ENCODE data around the gene RNF220. TPM values are rescaled to one million over a fixed set of nuclear protein-coding genes. Genes with fewer than 3 reads are reported as not detected.

RNF220 gene
- total RNA-seq, 2 donors from 2014 or later: 84.8 to 95.2 TPM

- H3K36me3 Mint-ChIP-seq (ENCODE audit: low read depth): peaks cover 9% of the 10 kb centered on the region
- peaks cover 21% of the 10 kb centered on the region for H3K4me1 Mint-ChIP-seq
- no peak overlapping the region for H3K4me3 Mint-ChIP-seq
- no peak overlapping the region for H3K27ac Mint-ChIP-seq
- peaks cover 86% of the 10 kb centered on the region for H3K27me3 Mint-ChIP-seq
- DNase-seq (no peak), ATAC-seq (no peak)
- H3K9me3 ChIP-seq (ENCODE audit: control insufficient read depth, low read length, poor library complexity, severe bottlenecking): no peaks in the 10 kb centered on the region
These were observed 110.4 kb downstream of the RNF220 start for GRCh38 chr1:44515416-44515815.

- H3K4me3 Mint-ChIP-seq: no peak overlapping the region
- H3K4me1 Mint-ChIP-seq: peaks cover 6% of the 10 kb centered on the region
- no peaks in the 10 kb centered on the region for H3K9me3 ChIP-seq (ENCODE audit: control insufficient read depth, low read length, poor library complexity, severe bottlenecking)
- ATAC-seq: no peak
- H3K27me3 Mint-ChIP-seq: peaks cover 62% of the 10 kb centered on the region
- no peak overlapping the region for H3K27ac Mint-ChIP-seq
- H3K36me3 Mint-ChIP-seq (ENCODE audit: low read depth): peaks cover 7% of the 10 kb centered on the region
- no peak for DNase-seq
These were observed 114.1 kb downstream of the RNF220 start for GRCh38 chr1:44519035-44519676.

- ATAC-seq (no peak), DNase-seq (no peak)
- Mint-ChIP-seq H3K27ac (no peak overlapping the region), H3K4me1 (peaks cover 6% of the 10 kb centered on the region), H3K27me3 (peaks cover 39% of the 10 kb centered on the region), H3K36me3 (ENCODE audit: low read depth) (peaks cover 7% of the 10 kb centered on the region), H3K4me3 (no peak overlapping the region)
- H3K9me3 ChIP-seq (ENCODE audit: control insufficient read depth, low read length, poor library complexity, severe bottlenecking): no peaks in the 10 kb centered on the region
These were observed 116.5 kb downstream of the RNF220 start for GRCh38 chr1:44521378-44522080.

DNA sequence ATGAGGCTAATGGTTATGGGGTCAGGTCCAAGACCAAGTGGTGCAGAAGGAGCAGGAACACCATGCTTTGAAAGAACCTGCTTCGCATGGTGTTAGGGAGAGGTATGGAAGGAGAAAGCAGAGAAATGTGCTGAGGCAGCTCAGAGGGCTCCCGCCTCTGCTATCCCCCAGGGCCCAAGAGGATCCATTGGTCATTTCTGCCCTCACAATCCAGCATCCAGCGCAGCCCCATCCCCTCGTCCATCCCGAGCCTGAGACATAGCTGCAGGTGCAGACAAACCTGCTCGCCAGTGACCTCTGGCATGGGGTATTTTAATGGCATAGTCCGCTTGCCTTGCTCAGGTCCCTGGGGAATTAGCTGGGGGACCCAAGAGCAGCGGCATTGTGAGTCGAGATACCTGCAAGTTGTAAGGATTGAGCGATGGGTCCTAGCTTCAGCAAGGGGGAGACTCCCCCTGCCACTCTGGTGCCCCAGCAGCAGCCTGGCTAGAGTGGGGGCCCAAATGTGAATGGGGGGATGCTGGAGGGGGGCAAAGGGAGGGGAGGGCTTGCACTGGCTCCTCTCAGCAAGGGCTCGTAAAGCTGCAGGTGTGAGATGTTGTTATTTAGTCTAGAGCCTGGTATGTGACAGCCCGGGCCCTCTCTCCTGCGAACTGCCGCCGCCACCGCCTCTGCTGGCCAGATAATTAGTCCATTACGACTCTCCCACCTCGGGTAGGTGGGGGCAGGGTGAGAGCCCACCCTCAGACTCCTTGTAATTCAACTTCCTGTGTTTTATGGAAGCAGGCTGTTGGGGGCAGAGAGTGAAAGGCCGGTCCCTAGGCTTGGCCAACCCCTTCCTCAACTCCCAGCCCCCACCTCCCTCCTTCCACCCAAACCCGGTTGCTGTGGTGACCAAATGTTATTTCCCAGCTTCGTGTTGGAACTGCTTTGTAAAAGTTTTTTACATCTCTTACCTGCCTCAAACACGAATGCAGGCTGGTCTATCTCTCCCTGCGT is 118.8 kb downstream of the RNF220 start:
- no peaks in the 10 kb centered on the region for H3K9me3 ChIP-seq (ENCODE audit: control insufficient read depth, low read length, poor library complexity, severe bottlenecking)
- no peak for ATAC-seq

GRCh38 chr1:44524655-44525500 is 119.8 kb downstream of the RNF220 start:
- ATAC-seq (no peak), DNase-seq (no peak)
- Mint-ChIP-seq H3K27me3 (peaks cover 14% of the 10 kb centered on the region), H3K4me1 (no peaks in the 10 kb centered on the region), H3K27ac (no peak overlapping the region), H3K36me3 (ENCODE audit: low read depth) (no peaks in the 10 kb centered on the region), H3K4me3 (no peak overlapping the region)
- no peaks in the 10 kb centered on the region for H3K9me3 ChIP-seq (ENCODE audit: control insufficient read depth, low read length, poor library complexity, severe bottlenecking)

More for the DNA sequence above, 118.8 kb downstream of the RNF220 start:
- Mint-ChIP-seq H3K27ac (no peak overlapping the region), H3K36me3 (ENCODE audit: low read depth) (peaks cover under 1% of the 10 kb centered on the region), H3K4me3 (no peak overlapping the region), H3K4me1 (peaks cover 4% of the 10 kb centered on the region), H3K27me3 (peaks cover 22% of the 10 kb centered on the region)
- no peak for DNase-seq

DNA sequence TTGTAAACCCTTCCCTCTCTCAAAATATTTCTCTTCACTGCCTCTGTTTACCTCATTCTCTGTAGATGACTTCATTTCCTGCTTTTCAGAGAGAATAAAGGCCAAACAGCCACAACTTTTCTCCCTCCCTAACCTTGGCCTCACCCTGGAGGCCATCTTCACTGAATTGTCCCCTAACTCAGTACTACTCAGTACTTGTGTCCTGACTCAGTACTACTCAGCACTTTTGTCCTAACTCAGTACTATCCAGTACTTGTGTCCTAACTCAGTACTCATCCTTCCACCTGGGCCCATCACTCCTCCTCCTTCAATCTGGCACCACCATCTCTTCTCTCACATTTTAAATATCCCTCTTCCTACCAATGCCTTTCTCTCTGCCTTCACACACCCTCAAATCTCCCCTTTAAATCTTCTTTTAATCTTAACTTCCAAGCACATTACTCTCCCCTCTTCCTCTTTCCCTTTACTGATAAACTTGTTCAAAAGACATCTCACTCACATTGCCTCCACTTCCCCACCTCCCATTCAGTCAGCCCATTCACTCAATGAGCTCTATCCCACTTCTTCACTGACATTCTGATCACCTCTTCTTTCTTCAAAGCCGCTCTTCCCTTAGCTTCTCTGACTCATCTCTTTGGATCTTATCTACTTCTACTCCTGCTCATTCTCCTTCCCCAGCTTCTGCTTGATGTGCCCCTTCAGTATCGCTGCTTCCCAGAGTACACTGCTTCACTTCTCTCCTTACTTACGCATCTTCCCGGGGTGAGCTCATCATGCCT is 121.4 kb downstream of the RNF220 start:
- no peak for DNase-seq
- no peak for ATAC-seq
- Mint-ChIP-seq H3K36me3 (ENCODE audit: low read depth) (peaks cover 2% of the 10 kb centered on the region), H3K27me3 (peaks cover 12% of the 10 kb centered on the region), H3K4me3 (no peak overlapping the region), H3K27ac (no peak overlapping the region), H3K4me1 (no peaks in the 10 kb centered on the region)
- no peaks in the 10 kb centered on the region for H3K9me3 ChIP-seq (ENCODE audit: control insufficient read depth, low read length, poor library complexity, severe bottlenecking)

DNA sequence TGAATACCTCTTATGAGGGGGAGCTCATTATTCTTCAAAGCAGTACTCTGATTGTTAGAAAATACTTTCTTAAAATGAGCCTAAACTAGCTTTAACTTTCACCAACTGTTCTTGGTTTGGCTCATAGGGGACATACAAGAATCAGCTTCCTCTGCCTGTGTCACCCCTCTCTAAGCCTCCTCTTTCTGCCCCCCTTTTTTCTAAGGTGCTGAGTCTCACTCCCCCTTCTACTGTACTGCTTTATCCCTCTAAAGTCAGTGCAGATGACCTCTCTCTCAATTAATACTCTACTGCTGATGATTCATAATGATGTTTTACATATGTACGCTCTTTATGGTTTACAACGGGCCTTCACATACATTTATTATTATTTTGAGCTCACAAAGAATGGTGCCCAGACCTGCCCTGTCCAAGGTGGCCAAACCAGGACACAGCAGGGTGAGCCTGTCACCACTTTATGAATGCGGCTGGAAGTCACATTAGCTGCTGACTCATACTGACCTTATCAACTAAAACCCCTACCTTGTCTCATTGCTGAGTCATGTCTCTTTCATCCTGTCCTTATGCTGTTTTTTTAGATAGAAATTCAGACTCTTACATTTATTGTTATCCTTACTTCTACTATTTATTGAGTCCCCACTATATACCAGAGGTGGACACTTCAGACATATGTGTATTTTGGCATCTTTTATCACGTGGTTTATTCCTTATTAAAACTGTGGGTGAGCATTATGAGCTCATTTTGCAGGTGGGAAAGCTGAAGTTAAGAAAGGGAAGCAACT is 126.9 kb downstream of the RNF220 start:
- peaks cover 2% of the 10 kb centered on the region for H3K36me3 Mint-ChIP-seq (ENCODE audit: low read depth)
- H3K4me3 Mint-ChIP-seq: no peak overlapping the region
- H3K27ac Mint-ChIP-seq: no peak overlapping the region
- H3K4me1 Mint-ChIP-seq: no peaks in the 10 kb centered on the region
- DNase-seq: no peak
- peaks cover 40% of the 10 kb centered on the region for H3K27me3 Mint-ChIP-seq
- H3K9me3 ChIP-seq (ENCODE audit: control insufficient read depth, low read length, poor library complexity, severe bottlenecking): no peaks in the 10 kb centered on the region
- ATAC-seq: no peak

- no peaks in the 10 kb centered on the region for H3K9me3 ChIP-seq (ENCODE audit: control insufficient read depth, low read length, poor library complexity, severe bottlenecking)
- DNase-seq: no peak
- ATAC-seq: no peak
- peaks cover 2% of the 10 kb centered on the region for H3K36me3 Mint-ChIP-seq (ENCODE audit: low read depth)
- H3K27ac Mint-ChIP-seq: no peak overlapping the region
- H3K4me3 Mint-ChIP-seq: no peak overlapping the region
- H3K4me1 Mint-ChIP-seq: no peaks in the 10 kb centered on the region
- H3K27me3 Mint-ChIP-seq: peaks cover 46% of the 10 kb centered on the region
These were observed 127.5 kb downstream of the RNF220 start for GRCh38 chr1:44532567-44532944.

DNA sequence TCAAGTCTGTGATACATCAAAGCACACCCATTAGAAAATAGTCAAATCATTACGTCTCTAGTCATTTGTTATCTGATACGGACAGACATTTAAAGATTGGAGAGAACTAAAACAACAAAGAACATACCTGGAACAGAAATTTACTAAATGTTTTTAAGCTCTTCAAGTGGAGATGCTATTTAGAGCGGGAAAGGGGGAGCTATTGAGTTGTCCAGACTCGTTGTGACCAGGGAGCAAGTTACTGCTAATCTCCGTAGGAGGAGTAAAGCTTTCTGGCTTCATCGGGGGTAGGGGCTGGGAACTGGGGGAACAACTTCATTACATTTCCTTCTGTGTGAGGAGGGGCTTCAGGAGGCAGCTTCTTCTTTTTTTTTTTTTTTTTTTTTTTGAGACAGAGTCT is 129.7 kb downstream of the RNF220 start:
- Mint-ChIP-seq H3K27me3 (peaks cover 65% of the 10 kb centered on the region), H3K4me1 (peaks cover under 1% of the 10 kb centered on the region), H3K27ac (no peak overlapping the region), H3K4me3 (no peak overlapping the region), H3K36me3 (ENCODE audit: low read depth) (peaks cover 4% of the 10 kb centered on the region)
- no peak for ATAC-seq
- no peaks in the 10 kb centered on the region for H3K9me3 ChIP-seq (ENCODE audit: control insufficient read depth, low read length, poor library complexity, severe bottlenecking)
- no peak for DNase-seq

DNA sequence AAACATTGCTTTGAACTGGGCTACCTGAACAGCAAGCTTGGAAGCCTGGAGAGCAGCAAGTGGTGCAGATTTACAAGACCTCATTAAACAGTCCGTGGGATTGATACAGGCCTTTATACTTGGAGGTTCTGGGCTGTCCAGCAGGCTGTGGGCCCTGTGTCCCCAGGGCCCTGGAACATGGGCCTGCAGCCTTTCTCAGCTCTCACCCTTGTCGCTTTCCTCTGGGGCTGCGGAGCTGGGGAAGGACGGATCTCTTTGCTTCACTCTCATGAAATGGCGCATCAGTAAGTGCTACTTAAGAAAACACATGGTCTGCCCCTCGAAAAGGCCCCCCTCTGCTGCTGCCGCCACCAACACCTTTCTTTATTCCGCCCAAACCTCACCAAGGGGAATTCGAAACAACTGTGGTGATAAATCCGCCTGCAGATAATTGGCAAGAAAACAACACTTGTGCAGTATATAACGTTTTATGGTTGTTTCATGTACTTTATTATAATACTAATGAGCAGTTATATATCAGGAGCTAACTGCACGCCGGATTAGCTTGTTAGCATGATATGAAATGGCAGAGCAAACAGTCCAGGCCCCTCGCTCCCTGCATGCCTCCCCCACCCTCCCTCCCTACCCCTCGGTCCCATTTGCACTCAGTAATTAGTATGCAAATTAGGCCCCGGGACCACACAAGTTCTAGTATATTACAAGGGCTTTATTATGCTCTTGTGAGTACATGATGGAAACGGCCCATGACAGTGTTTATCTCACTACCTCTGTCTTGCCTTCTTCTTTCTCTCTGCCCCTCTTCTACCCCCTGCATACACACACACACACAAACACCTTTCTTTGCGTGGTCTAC is 131.5 kb downstream of the RNF220 start:
- Mint-ChIP-seq H3K27ac (no peak overlapping the region), H3K4me1 (peaks cover 5% of the 10 kb centered on the region), H3K4me3 (no peak overlapping the region), H3K36me3 (ENCODE audit: low read depth) (peaks cover 2% of the 10 kb centered on the region), H3K27me3 (peaks cover 77% of the 10 kb centered on the region)
- ATAC-seq (no peak), DNase-seq (no peak)
- H3K9me3 ChIP-seq (ENCODE audit: control insufficient read depth, low read length, poor library complexity, severe bottlenecking): no peaks in the 10 kb centered on the region

DNA sequence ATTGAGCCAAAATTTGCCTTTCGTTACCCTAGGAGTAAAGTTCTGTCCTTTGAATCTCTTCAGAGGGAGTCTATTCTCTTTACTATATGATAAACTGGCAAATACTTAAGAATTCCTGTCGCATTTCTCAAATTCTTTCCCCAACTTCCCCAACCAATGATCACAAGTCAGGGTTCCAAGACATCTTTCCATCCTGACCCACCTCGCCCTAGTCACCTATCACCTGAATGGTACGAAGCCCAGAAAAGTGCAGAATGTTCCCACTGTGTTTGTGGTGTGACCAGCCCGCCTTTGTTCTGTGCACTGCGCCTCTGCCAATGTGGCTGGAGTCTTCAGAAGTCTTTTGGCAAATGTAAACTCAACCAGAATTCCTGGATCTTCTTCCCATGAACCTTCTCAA is 132.5 kb downstream of the RNF220 start:
- peaks cover 76% of the 10 kb centered on the region for H3K27me3 Mint-ChIP-seq
- ATAC-seq: no peak
- no peak for DNase-seq
- H3K27ac Mint-ChIP-seq: no peak overlapping the region
- peaks cover 5% of the 10 kb centered on the region for H3K4me1 Mint-ChIP-seq
- peaks cover 2% of the 10 kb centered on the region for H3K36me3 Mint-ChIP-seq (ENCODE audit: low read depth)
- no peaks in the 10 kb centered on the region for H3K9me3 ChIP-seq (ENCODE audit: control insufficient read depth, low read length, poor library complexity, severe bottlenecking)
- H3K4me3 Mint-ChIP-seq: no peak overlapping the region

Data from T-helper 17 cell (primary cell).